HCT116 (cell line): ENCODE results near the gene SND1.

Experiments
- CEBPB ChIP-seq: IDR thresholded peaks from 2 replicates; pipeline ENCODE4 v1.6.1; 2012; ENCODE audit warnings: low read depth
- CTCF ChIP-seq, 3 experiments: fragments of 200-600 bp in 1 of 3; sonication (generic) in 1 of 3; IDR thresholded peaks in 2 of 3; conservative IDR thresholded peaks in 1 of 3; 2 replicates each; pipeline ENCODE4 v1.5.1; 2012 to 2017; ENCODE audit warnings: low read depth in 2 of 3, low read length in 2 of 3, antibody characterized with exemption in 1 of 3, borderline replicate concordance in 1 of 3, control low read depth in 1 of 3, mild to moderate bottlenecking in 1 of 3, mixed read lengths in 1 of 3, mixed run types in 1 of 3, moderate library complexity in 1 of 3; ENCODE audit not compliant: insufficient read depth in 1 of 3
- EZH2phosphoT487 ChIP-seq: fragments of 200-600 bp; IDR thresholded peaks from 2 replicates; pipeline ENCODE4 v1.6.1; 2018; ENCODE audit warnings: antibody characterized with exemption, borderline replicate concordance
- MAX ChIP-seq: IDR thresholded peaks from 2 replicates; pipeline ENCODE4 v1.6.1; 2012
- POLR2A ChIP-seq: IDR thresholded peaks from 2 replicates; pipeline ENCODE4 v1.7.0; 2011; ENCODE audit warnings: borderline replicate concordance; ENCODE audit not compliant: insufficient read depth, insufficient read length; ENCODE audit errors: extremely low read depth
- SIN3A ChIP-seq: IDR thresholded peaks from 2 replicates; pipeline ENCODE4 v1.6.1; 2012; ENCODE audit warnings: low read depth
- TCF7L2 ChIP-seq: IDR thresholded peaks from 2 replicates; pipeline ENCODE4 v1.7.0; 2011; ENCODE audit warnings: borderline replicate concordance, inconsistent platforms; ENCODE audit not compliant: insufficient read depth, insufficient read length; ENCODE audit errors: extremely low read depth

DNA sequence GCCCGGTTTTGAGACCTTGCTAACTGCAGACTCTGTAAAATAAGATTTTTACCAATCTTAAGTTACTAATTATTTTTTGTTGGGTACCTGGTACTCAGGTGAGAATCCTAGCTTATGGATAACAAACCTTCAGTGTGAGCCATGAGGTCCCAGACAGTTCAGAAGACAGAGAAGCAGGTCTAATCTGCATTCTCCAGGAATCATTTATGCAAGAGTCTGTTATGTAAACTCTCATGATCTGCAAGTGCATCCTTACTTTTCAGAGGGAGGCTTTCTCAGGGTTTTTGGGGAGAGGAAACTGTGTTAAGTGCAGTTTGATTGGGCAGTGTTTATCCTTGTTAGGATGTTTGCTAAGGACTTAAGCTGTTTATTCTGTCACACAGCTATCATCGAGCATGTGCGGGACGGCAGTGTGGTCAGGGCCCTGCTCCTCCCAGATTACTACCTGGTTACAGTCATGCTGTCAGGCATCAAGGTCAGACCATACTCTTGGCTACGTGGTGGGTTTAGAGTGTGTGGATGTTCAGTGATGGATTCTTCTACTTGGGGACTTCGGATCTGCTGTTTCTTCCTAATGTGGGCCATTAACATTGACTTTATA, 50.2 kb downstream of the SND1 start:
- TF ChIP-seq POLR2A (no peak), CTCF (IDR thresholded peaks at IDR 0.05 in 2 of 3, conservative IDR thresholded peaks at IDR 0.05 in 1 of 3; ENCODE audit: borderline replicate concordance in 1 of 3, insufficient read depth in 1 of 3, low read depth in 2 of 3, low read length in 2 of 3) (no peak), TCF7L2 (no peak), CEBPB (no peak), EZH2phosphoT487 (no peak), SIN3A (no peak), MAX (no peak)
